OCI-M2 (cell line): ENCODE results near the gene ATP6V0D1.
"Not testable (repeated sequence)": the region's sequence is repeated elsewhere in the genome, so short reads cannot be mapped to it uniquely, and the experiment has no call there.

ENCODE experiments used
- DNase-seq: peaks from one replicate; lab custom pipeline; 2025; ENCODE audit not compliant: unreplicated experiment; lab: John Stamatoyannopoulos, UW

The ATP6V0D1 gene

GRCh38 chr16:67429799-67430503 lies 51.0 kb downstream of the ATP6V0D1 start:
- no peak for DNase-seq

- DNase-seq: no peak
Measured at GRCh38 chr16:67429053-67429798, 51.7 kb downstream of the ATP6V0D1 start.

- no peak for DNase-seq
Measured at GRCh38 chr16:67428146-67428731, 52.7 kb downstream of the ATP6V0D1 start.

- no peak for DNase-seq
Measured at GRCh38 chr16:67426950-67427349, 54.0 kb downstream of the ATP6V0D1 start.

- DNase-seq: no peak
Measured at GRCh38 chr16:67426022-67426421, 54.9 kb downstream of the ATP6V0D1 start.

- DNase-seq: no peak
Measured at GRCh38 chr16:67425580-67425979, 55.4 kb downstream of the ATP6V0D1 start.

GRCh38 chr16:67425061-67425460 lies 55.9 kb downstream of the ATP6V0D1 start:
- no peak for DNase-seq

- DNase-seq: no peak
Measured at GRCh38 chr16:67424261-67424615, 56.7 kb downstream of the ATP6V0D1 start.

- DNase-seq: no peak
Measured at GRCh38 chr16:67423611-67424260, 57.2 kb downstream of the ATP6V0D1 start.

GRCh38 chr16:67423015-67423414 lies 57.9 kb downstream of the ATP6V0D1 start:
- DNase-seq: no peak

GRCh38 chr16:67421030-67421429 lies 59.9 kb downstream of the ATP6V0D1 start:
- no peak for DNase-seq

- no peak for DNase-seq
Measured at GRCh38 chr16:67419931-67420330, 61.0 kb downstream of the ATP6V0D1 start.

- DNase-seq: no peak
Measured at GRCh38 chr16:67419502-67419901, 61.5 kb downstream of the ATP6V0D1 start.

- DNase-seq: no peak
Measured at GRCh38 chr16:67417333-67418061, 63.5 kb downstream of the ATP6V0D1 start.

- no peak for DNase-seq
Measured at GRCh38 chr16:67415872-67416793, 64.8 kb downstream of the ATP6V0D1 start, which contains the start of gene ZDHHC1. ZDHHC1 (minus strand) TSS chr16:67416477; CDS start chr16:67407775, 8,702 bp downstream.

GRCh38 chr16:67415421-67415820 lies 65.5 kb downstream of the ATP6V0D1 start:
- not testable (repeated sequence) for DNase-seq

GRCh38 chr16:67413978-67414911 lies 66.7 kb downstream of the ATP6V0D1 start:
- no peak for DNase-seq

GRCh38 chr16:67412294-67412693 lies 68.7 kb downstream of the ATP6V0D1 start:
- no peak for DNase-seq

GRCh38 chr16:67411339-67411738 lies 69.6 kb downstream of the ATP6V0D1 start:
- DNase-seq: no peak
